ENCODE results near the gene VGLL4. TPM values are rescaled to one million over a fixed set of nuclear protein-coding genes. Genes with fewer than 3 reads are reported as not detected.

VGLL4 gene
- total RNA-seq, 1 experiment from 2014 or later, result 66.0 TPM

DNA sequence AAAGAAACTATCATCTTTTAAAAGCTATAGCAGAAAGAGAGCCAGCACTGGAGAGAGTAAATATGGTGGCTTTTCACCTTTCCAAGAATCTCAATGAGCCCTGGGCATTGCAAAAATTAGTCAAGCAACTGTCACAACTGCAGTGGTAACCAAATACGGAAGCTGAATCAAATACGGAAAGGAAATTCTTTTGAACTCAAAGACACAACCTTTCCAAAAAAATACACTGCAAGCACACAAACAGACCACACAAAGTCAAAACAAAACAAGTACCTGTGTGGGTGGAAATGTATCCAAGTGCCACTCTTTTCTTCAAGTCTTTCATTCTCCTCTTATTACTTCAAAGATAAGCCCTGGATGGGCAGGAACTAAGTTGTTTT is 17.6 kb downstream of the VGLL4 start:
- H3K27me3 ChIP-seq (ENCODE audit: control insufficient read depth, insufficient read depth, low read length), result no peaks in the 10 kb centered on the region
- no peak overlapping the region for H3K4me3 ChIP-seq (ENCODE audit: low read depth in 2 of 2, low read length in 2 of 2)
- in situ Hi-C loops (cut with HindIII; ENCODE audit: low pct_unique_long_range_greater_than_20kb, low sequenced_read_pairs), result no loop called here
- ATAC-seq (no peak), DNase-seq (ENCODE audit: low read depth, low spot score) (no peak)
- peaks cover 68% of the 10 kb centered on the region for H3K4me1 ChIP-seq (ENCODE audit: control insufficient read depth, insufficient read depth, low read length)
- intact Hi-C loops (cut with micrococcal nuclease; ENCODE audit: unreplicated experiment), result no loop called here
- CTCF ChIA-PET, result interaction anchor here (0.7 kb wide), 1 partner anchor 24 kb away, joined by 3 read pairs; no protein-coding TSS in a partner anchor
- no peaks in the 10 kb centered on the region for H3K9me3 ChIP-seq (ENCODE audit: control insufficient read depth, insufficient read depth, low read depth, low read length)
- no peaks in the 10 kb centered on the region; the same call in 1 of the 2 replicates for H3K36me3 ChIP-seq (ENCODE audit: control insufficient read depth, insufficient read depth, low read length)
- POLR2A ChIA-PET, result no interaction called here
- BruUV-seq (replicated peaks), result no TSS peak
- H3K27ac ChIP-seq (ENCODE audit: low read length), result no peak overlapping the region; the same call in 1 of the 2 replicates
- TF ChIP-seq TCF7L2 (IDR thresholded peaks at IDR 0.05; ENCODE audit: low read depth, low read length) (no peak), POLR2AphosphoS5 (IDR thresholded peaks at IDR 0.05; ENCODE audit: low read depth, low read length) (no peak), SIN3A (IDR thresholded peaks at IDR 0.05; ENCODE audit: borderline replicate concordance, insufficient read depth, low read depth, low read length) (no peak)
- TF ChIP-seq, protein P1, sequence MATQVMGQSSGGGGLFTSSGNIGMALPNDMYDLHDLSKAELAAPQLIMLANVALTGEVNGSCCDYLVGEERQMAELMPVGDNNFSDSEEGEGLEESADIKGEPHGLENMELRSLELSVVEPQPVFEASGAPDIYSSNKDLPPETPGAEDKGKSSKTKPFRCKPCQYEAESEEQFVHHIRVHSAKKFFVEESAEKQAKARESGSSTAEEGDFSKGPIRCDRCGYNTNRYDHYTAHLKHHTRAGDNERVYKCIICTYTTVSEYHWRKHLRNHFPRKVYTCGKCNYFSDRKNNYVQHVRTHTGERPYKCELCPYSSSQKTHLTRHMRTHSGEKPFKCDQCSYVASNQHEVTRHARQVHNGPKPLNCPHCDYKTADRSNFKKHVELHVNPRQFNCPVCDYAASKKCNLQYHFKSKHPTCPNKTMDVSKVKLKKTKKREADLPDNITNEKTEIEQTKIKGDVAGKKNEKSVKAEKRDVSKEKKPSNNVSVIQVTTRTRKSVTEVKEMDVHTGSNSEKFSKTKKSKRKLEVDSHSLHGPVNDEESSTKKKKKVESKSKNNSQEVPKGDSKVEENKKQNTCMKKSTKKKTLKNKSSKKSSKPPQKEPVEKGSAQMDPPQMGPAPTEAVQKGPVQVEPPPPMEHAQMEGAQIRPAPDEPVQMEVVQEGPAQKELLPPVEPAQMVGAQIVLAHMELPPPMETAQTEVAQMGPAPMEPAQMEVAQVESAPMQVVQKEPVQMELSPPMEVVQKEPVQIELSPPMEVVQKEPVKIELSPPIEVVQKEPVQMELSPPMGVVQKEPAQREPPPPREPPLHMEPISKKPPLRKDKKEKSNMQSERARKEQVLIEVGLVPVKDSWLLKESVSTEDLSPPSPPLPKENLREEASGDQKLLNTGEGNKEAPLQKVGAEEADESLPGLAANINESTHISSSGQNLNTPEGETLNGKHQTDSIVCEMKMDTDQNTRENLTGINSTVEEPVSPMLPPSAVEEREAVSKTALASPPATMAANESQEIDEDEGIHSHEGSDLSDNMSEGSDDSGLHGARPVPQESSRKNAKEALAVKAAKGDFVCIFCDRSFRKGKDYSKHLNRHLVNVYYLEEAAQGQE (IDR thresholded peaks at IDR 0.05; ENCODE audit: insufficient read depth in 1 of 2, low read depth in 2 of 2, low read length in 1 of 2), result no peak
- TF ChIP-seq, protein P2, sequence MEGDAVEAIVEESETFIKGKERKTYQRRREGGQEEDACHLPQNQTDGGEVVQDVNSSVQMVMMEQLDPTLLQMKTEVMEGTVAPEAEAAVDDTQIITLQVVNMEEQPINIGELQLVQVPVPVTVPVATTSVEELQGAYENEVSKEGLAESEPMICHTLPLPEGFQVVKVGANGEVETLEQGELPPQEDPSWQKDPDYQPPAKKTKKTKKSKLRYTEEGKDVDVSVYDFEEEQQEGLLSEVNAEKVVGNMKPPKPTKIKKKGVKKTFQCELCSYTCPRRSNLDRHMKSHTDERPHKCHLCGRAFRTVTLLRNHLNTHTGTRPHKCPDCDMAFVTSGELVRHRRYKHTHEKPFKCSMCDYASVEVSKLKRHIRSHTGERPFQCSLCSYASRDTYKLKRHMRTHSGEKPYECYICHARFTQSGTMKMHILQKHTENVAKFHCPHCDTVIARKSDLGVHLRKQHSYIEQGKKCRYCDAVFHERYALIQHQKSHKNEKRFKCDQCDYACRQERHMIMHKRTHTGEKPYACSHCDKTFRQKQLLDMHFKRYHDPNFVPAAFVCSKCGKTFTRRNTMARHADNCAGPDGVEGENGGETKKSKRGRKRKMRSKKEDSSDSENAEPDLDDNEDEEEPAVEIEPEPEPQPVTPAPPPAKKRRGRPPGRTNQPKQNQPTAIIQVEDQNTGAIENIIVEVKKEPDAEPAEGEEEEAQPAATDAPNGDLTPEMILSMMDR (IDR thresholded peaks at IDR 0.05), result no peak

DNA sequence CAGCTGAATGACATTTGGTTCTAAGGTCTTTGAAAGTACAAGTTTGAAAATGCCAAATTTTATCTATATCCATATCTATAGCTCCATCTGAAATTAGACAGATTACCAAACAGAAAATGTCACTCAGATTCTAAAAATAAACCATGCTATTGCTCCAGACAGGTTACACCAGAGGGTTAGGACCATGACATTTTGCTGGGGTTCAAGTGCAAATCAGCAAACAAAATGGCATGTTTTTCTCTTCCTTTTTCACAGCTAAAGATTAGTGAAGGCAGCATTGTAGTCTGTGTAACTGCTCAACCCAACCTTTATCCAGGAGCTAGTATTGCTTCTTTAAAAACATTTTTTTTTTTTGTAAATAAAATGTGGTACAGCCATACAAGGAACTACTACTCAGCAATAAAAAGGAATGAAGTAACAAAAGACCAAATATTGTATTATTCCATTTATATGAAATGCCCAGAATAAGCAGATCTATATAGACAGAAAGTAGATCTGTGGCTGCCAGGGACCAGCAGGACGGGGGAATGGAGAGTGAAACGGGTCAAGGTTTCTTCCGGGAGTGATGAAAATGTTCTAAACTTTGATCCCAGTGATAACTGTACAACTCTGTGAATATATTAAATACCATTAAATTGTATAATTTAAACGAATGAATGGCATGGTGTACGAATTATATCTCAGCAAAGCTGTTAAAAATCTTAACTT is 18.2 kb downstream of the VGLL4 start:
- in situ Hi-C loops (cut with HindIII; ENCODE audit: low pct_unique_long_range_greater_than_20kb, low sequenced_read_pairs) (no loop called here), intact Hi-C loops (cut with micrococcal nuclease; ENCODE audit: unreplicated experiment) (no loop called here)
- peaks cover 72% of the 10 kb centered on the region for H3K4me1 ChIP-seq (ENCODE audit: control insufficient read depth, insufficient read depth, low read length)
- peak overlapping the region; percentile 63 for H3K27ac ChIP-seq (ENCODE audit: low read length)
- TF ChIP-seq SIN3A (IDR thresholded peaks at IDR 0.05; ENCODE audit: borderline replicate concordance, insufficient read depth, low read depth, low read length), result no peak
- TF ChIP-seq, protein P2 (IDR thresholded peaks at IDR 0.05), result no peak
- no peak for TF ChIP-seq POLR2AphosphoS5 (IDR thresholded peaks at IDR 0.05; ENCODE audit: low read depth, low read length)
- TF ChIP-seq, protein P1 (IDR thresholded peaks at IDR 0.05; ENCODE audit: insufficient read depth in 1 of 2, low read depth in 2 of 2, low read length in 1 of 2), result no peak
- no peak for TF ChIP-seq TCF7L2 (IDR thresholded peaks at IDR 0.05; ENCODE audit: low read depth, low read length)
- ChIA-PET POLR2A (interaction anchor here (0.6 kb wide), 1 partner anchor 276 kb away, joined by 3 read pairs; no protein-coding TSS in a partner anchor), CTCF (no interaction called here)
- no peak for DNase-seq (ENCODE audit: low read depth, low spot score)
- no peak overlapping the region for H3K4me3 ChIP-seq (ENCODE audit: low read depth in 2 of 2, low read length in 2 of 2)
- BruUV-seq (replicated peaks), result no TSS peak
- no peaks in the 10 kb centered on the region for H3K9me3 ChIP-seq (ENCODE audit: control insufficient read depth, insufficient read depth, low read depth, low read length)
- no peaks in the 10 kb centered on the region for H3K27me3 ChIP-seq (ENCODE audit: control insufficient read depth, insufficient read depth, low read length)
- no peak for ATAC-seq
- no peaks in the 10 kb centered on the region; the same call in 1 of the 2 replicates for H3K36me3 ChIP-seq (ENCODE audit: control insufficient read depth, insufficient read depth, low read length)
